ENCODE measurements around the gene GID8. TPM values are rescaled to one million over a fixed set of nuclear protein-coding genes. Genes with fewer than 3 reads are reported as not detected.

Gene GID8
- total and polyA plus RNA-seq, 2 of the 13 experiments (the other 11 are each of a cell fraction or from before 2014, with no cell fraction given): 39.6 to 59.8 TPM

GRCh38 chr20:62952373-62952967 is 14.5 kb downstream of the GID8 start, which contains the start of gene SLC17A9 (continued):
- no peak for TF ChIP-seq ZNF318 (CRISPR knock-in tag; IDR thresholded peaks at IDR 0.05)
- TF ChIP-seq NR2F6 (IDR thresholded peaks at IDR 0.05): peak; percentile 26; the same call in 1 of the 2 replicates
- no peak; the same call in none of the 2 replicates for TF ChIP-seq NR2F6 (CRISPR knock-in tag; IDR thresholded peaks at IDR 0.05)
- peak; percentile 98 for TF ChIP-seq ARHGAP35 (CRISPR knock-in tag; IDR thresholded peaks at IDR 0.05; ENCODE audit: borderline replicate concordance)
- TF ChIP-seq MIER2 (CRISPR knock-in tag; IDR thresholded peaks at IDR 0.05): peak; percentile 68; the same call in 1 of the 2 replicates
- peak; percentile 86 for TF ChIP-seq HBP1 (CRISPR knock-in tag; IDR thresholded peaks at IDR 0.05; ENCODE audit: low read depth)
- peak; percentile 84; the same call in 1 of the 2 replicates for TF ChIP-seq ETV6 (CRISPR knock-in tag; conservative IDR thresholded peaks at IDR 0.05)
- TF ChIP-seq ZNF552 (CRISPR knock-in tag; IDR thresholded peaks at IDR 0.05; ENCODE audit: borderline replicate concordance): peak; percentile 90
- TF ChIP-seq ELF4 (CRISPR knock-in tag; IDR thresholded peaks at IDR 0.05; ENCODE audit: borderline replicate concordance): no peak
- TF ChIP-seq DNMT1 (CRISPR knock-in tag; IDR thresholded peaks at IDR 0.05): peak; percentile 90; the same call in 1 of the 2 replicates
- peak; percentile 65 for TF ChIP-seq ZNF414 (CRISPR knock-in tag; IDR thresholded peaks at IDR 0.05)
- TF ChIP-seq ZSCAN31 (CRISPR knock-in tag; IDR thresholded peaks at IDR 0.05; ENCODE audit: low read depth): peak; percentile 92
- TF ChIP-seq SOX13 (IDR thresholded peaks at IDR 0.05): no peak
- peak in 1 of 2 experiments; percentile 79; a peak in 2 of 4 replicates for TF ChIP-seq SOX13 (CRISPR knock-in tag; conservative IDR thresholded peaks at IDR 0.05 in 1 of 2, IDR thresholded peaks at IDR 0.05 in 1 of 2)
- TF ChIP-seq ZNF296 (CRISPR knock-in tag; conservative IDR thresholded peaks at IDR 0.05): peak; percentile 35; the same call in 1 of the 2 replicates
- no peak for TF ChIP-seq ZNF17 (CRISPR knock-in tag; IDR thresholded peaks at IDR 0.05)
- TF ChIP-seq ATF2 (CRISPR knock-in tag; IDR thresholded peaks at IDR 0.05): peak; percentile 89
- TF ChIP-seq KLF15 (CRISPR knock-in tag; IDR thresholded peaks at IDR 0.05; ENCODE audit: borderline replicate concordance): 0 out of 2 replicates have a peak, but pooled peaks have one; percentile 83
